Effector CD8-positive, alpha-beta T cell (primary cell): ENCODE data around the gene TNRC18.

Experiments used
- DNase-seq: peaks from one replicate; lab custom pipeline; 2025; lab: John Stamatoyannopoulos, UW

TNRC18 gene

DNA sequence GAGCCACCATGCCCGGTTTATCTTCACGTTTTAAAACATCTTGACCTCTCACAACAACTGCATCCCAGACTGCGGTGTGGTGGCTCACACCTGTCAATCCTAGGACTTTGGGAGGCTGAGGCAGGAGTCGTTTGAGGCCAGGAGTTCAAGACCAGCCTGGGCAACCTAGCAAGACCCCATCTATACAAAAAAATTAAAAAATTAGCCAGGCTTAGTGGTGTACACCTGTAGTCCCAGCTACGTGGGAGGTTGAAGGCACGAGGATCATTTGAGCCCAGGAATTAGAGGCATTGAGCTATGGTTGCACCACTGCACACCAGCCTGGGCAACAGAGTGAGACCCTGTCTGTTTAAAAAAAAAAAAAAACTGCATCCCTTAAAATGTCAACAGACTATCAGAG is 20.2 kb downstream of the TNRC18 start:
- DNase-seq: no peak

GRCh38 chr7:5397736-5398135 is 25.9 kb downstream of the TNRC18 start:
- DNase-seq: no peak

- peak; percentile 66 for DNase-seq
Observed at GRCh38 chr7:5396999-5397663, 26.5 kb downstream of the TNRC18 start.

DNA sequence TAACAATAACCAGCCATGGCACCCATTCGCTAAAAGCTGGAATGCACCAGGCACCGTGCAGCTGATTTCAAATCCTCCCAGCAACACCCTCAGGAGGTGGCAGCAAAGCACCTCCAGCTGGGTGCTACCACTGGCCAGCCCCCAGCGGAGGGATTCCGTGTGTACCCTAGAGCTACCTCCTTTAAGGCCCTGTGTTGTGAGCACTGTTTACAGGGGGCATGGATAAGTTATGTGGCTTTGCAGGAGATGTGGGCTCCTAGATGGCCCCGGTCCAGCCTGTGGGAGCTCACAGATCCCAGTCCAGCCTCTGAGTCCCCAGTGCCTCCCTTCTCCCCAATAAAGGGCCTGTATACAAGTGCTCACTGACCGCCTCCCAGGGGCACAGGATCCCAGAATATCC is 27.1 kb downstream of the TNRC18 start:
- peak; percentile 31 for DNase-seq

DNA sequence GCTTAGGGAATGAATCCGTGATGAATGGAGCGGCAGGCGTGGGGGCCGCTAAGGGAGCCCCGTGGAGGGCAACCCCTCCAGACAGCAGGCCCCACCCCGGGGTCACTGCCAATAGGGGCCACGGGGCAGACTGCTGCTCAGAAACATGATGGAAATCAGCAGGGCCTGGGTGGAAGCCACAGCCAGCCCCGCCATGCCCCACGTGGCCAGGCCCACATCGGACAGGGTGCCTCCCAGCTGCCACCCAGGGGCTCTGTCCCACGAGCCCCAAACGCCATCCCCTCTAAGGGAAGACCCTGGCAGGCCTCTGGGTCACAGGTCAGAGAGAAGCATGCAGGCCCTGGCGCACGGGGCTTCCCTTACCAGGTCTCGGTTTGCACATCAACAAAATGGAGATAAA is 28.4 kb downstream of the TNRC18 start:
- DNase-seq: no peak

GRCh38 chr7:5394264-5395105 is 29.1 kb downstream of the TNRC18 start:
- DNase-seq: no peak

- DNase-seq: no peak
Observed at GRCh38 chr7:5393748-5394147, 29.9 kb downstream of the TNRC18 start.

DNA sequence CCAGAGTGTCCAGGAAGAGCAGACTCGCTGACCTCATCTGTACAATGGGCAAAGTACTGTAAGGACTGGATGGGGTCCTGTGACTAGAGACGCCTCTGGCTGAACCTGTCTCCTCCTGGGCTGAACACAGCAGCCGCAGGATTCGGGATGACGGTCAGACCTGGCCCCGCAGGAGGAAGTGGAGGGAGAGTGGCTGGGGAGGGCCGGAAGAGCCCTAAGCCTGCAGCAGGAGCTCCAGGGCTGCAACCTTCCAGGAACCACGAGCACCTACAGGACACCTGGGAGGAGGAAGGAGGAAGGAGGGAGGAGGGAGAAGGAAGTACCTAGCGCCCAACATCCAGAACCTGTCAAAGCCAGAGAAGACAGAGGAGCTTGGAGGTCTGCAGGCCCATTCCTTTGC is 30.3 kb downstream of the TNRC18 start:
- DNase-seq: no peak

- no peak for DNase-seq
Observed at GRCh38 chr7:5390918-5391317, 32.7 kb downstream of the TNRC18 start.

DNA sequence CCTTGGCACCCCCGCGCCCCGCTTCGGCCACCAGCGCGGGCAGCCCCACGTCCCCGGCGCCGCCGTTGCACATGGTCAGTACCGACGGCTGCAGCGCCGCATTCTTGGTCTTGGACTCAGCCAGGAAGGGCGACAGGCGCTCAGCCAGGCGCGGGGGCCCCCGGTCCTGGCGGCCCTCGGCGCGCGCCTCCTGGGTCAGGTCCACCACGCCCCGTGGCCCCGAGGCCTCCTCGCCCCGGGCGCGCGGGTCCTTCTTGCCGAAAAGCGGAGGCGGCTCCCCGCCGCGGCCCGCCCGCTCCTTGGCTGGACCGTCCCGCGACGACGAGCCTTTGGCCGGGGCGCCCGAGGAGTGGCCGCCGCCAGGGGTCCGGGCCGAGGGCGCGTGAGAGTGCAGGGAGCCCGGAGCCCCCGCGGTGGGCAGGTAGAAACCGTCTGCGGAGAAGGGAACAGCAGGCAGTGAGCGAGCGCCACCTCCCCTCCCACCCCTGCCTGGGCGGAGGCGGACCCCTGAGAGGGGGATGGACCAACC is 34.7 kb downstream of the TNRC18 start:
- no peak for DNase-seq

GRCh38 chr7:5388273-5388901 is 35.2 kb downstream of the TNRC18 start:
- no peak for DNase-seq

DNA sequence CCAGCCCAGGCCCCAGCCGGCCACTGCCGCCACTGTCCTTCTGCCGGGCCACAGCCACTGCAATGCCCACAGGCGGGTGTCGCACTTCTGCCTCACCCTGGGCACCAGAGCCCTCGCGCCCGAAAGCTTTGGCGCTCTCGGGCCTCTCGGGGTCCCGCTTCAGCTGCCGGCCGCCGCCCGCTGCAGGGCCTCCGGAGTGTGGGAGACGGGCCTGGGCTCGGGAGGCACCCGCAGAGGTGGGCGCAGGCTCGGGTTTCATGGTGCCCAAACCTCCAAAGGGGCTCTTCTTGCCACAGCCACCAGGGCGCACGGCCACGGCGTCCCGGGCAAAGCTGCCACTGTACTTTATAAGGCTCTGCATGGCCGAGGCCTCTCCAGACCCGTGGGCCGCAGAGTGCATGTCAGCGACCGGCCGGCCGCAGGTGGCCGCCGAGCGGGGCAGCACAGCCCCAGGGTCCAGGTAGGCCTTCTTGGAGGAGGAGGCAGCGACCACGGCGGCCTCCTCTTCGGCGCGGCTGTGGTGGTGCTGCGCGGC is 35.9 kb downstream of the TNRC18 start:
- no peak for DNase-seq

GRCh38 chr7:5384618-5385017 is 39.0 kb downstream of the TNRC18 start:
- DNase-seq: no peak

- DNase-seq: no peak
Observed at GRCh38 chr7:5383314-5384098, 40.1 kb downstream of the TNRC18 start.

GRCh38 chr7:5382281-5382892 is 41.2 kb downstream of the TNRC18 start:
- no peak for DNase-seq

GRCh38 chr7:5381071-5381772 is 42.4 kb downstream of the TNRC18 start:
- DNase-seq: no peak

- no peak for DNase-seq
Observed at GRCh38 chr7:5380350-5381070, 43.1 kb downstream of the TNRC18 start.

DNA sequence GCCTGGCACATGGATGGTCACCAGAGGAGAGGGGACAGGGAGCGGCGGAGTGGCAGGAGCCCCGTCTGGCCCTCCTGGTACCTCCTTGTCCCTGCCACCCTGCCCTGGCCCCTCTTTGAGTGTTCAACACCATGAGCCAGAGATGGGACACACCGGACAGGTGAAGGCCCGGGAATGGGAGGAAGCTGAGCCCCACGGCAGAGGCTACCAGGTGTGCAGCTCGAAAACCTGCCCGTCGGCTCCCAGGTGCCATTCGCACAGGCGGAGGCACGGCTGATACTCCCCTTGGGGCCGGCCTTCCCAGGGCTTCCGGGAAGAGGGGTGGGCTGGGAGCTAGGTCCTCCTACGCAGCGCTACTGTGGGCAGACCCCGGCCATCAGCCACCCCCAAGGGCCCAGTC is 44.1 kb downstream of the TNRC18 start:
- no peak for DNase-seq

DNA sequence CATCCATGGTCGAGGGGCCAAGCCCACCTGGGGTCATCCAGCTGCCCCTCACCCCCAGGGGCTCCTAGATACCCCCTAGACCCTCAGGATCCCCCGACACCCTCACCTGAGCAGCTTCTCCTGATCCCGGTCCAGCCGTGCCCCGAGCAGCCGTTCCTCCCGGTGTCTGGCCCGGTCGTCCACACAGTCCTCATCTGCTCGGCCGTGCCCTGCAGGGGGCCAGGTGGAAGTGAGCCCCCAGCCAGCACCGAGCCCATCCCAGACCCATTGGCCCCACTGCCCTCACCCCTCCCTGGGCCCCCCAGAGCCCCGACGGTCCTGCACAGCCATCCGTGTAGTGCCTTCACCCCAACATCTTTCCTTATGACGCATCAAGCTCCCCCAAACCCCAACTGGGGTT is 45.8 kb downstream of the TNRC18 start:
- DNase-seq: no peak

DNA sequence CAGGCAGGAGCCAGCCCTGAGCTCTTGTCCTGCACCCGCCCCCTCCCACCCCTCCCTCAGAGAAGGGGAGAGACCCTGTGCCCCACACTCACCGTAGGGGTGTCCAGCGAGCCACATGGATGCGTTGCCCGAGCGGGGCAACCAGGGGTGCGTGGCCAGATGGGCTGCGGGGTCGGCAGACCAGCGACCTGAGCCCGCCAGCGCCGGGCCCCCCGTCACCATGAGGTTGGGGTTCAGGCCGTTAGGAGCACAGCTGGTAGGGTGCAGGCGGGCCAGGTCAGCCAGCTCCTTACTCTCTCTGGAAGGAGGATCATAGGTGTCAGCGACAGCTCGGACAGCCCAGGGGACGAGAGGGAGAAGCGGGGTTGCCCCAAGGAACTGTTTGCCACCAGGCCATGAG is 46.4 kb downstream of the TNRC18 start:
- no peak for DNase-seq
